ENCODE data around the gene ARMC7. TPM values are rescaled to one million over a fixed set of nuclear protein-coding genes. Genes with fewer than 3 reads are reported as not detected.
"Not testable (repeated sequence)": the region's sequence is repeated elsewhere in the genome, so short reads cannot be mapped to it uniquely, and the experiment has no call there.

Gene ARMC7
- total RNA-seq, 4 donors from 2014 or later = 3.5 to 10.3 (median 6.7) TPM

DNA sequence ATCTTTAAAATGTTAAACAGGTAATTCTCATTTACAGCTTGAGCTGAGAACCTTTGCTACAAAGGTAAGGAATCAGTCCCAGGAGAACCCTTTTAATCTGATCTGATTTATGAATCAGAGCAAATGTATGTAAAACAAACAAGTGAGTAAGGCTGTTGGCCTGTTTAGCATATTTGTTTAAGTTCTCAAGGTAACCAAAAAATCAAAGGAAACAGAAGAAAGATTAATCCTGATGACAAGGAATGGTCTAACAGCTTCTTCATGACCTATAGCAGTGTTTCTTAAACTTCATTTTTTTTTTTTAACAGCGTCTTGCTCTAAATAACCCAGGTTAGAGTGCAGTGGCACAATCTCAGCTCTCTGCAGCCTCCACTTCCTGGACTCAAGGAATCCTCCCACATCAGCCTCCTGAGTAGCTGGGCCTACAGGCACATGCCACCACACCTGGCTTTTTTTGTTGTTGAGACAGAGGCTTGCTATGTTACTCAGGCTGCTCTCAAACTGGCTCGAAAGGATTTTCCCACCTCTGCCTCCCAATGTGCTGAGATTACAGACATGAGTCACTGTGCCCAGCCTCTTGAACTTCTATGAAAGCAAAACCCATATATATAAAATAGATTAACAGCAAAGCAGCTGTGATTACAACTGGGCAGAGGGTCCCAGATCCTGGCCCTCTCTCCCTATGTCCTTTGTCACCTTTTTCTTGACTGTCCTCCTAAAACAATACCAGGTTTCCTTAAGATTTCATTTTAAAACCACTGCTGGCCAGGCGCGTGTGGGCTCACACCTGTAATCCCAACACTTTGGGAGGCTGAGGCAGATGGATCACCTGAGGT is 49.6 kb downstream of the ARMC7 start:
- Histone ChIP-seq H3K9me3 (no peaks in the 10 kb centered on the region), H3K4me1 (peaks cover 3 to 7% (median 6%) of the 10 kb centered on the region in 4 donors), H3K36me3 (peaks cover 0 to 22% (median 6%) of the 10 kb centered on the region in 4 donors), H3K4me3 (no peak overlapping the region), H3K27me3 (no peaks in the 10 kb centered on the region), H3K27ac (replicated peaks in 1 of 4) (no peak overlapping the region)
- intact Hi-C loops (cut with DNase I) = no loop called here
- whole genome bisulfite sequencing = 97% methylated on average over 4 of the region's 4 CpGs
- no peak for DNase-seq (ENCODE audit: extremely low spot score)
- no peak for TF ChIP-seq POLR2AphosphoS5 (IDR thresholded peaks at IDR 0.05)
- TF ChIP-seq, protein P1, sequence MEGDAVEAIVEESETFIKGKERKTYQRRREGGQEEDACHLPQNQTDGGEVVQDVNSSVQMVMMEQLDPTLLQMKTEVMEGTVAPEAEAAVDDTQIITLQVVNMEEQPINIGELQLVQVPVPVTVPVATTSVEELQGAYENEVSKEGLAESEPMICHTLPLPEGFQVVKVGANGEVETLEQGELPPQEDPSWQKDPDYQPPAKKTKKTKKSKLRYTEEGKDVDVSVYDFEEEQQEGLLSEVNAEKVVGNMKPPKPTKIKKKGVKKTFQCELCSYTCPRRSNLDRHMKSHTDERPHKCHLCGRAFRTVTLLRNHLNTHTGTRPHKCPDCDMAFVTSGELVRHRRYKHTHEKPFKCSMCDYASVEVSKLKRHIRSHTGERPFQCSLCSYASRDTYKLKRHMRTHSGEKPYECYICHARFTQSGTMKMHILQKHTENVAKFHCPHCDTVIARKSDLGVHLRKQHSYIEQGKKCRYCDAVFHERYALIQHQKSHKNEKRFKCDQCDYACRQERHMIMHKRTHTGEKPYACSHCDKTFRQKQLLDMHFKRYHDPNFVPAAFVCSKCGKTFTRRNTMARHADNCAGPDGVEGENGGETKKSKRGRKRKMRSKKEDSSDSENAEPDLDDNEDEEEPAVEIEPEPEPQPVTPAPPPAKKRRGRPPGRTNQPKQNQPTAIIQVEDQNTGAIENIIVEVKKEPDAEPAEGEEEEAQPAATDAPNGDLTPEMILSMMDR (IDR thresholded peaks at IDR 0.05) = no peak
- no peak for TF ChIP-seq POLR2A (IDR thresholded peaks at IDR 0.05; ENCODE audit: low read depth)
- TF ChIP-seq EP300 (IDR thresholded peaks at IDR 0.05) = no peak

DNA sequence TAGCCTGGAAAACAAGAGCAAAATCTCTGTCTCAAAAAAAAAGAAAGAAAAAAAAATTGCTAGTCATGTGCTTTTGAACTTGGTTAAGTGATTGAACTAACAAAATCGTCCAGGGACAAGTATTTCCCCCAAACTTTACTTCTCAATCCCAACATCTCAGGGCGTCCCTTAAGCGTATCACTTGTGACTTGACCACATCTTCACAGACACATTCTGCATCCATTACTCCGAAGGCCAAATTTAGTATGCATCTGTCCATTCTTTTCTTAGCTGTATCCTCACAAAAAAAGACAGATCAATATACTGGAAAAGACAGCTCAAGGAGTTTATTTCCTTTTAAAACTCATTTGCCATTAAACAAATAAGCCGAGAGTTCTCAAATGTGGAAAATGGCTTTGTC is 50.4 kb downstream of the ARMC7 start:
- intact Hi-C loops (cut with DNase I) = no loop called here
- WGBS = 92% methylated on average over 5 of the region's 5 CpGs
- Histone ChIP-seq H3K36me3 (peaks cover 4 to 30% (median 14%) of the 10 kb centered on the region in 4 donors), H3K4me3 (no peak overlapping the region), H3K27ac (replicated peaks in 1 of 4) (no peak overlapping the region), H3K9me3 (no peaks in the 10 kb centered on the region), H3K27me3 (no peaks in the 10 kb centered on the region), H3K4me1 (peaks cover 0 to under 1% (median 0%) of the 10 kb centered on the region in 4 donors)
- no peak for TF ChIP-seq POLR2AphosphoS5 (IDR thresholded peaks at IDR 0.05)
- TF ChIP-seq, protein P1 (IDR thresholded peaks at IDR 0.05) = no peak
- DNase-seq (ENCODE audit: extremely low spot score) = no peak

DNA sequence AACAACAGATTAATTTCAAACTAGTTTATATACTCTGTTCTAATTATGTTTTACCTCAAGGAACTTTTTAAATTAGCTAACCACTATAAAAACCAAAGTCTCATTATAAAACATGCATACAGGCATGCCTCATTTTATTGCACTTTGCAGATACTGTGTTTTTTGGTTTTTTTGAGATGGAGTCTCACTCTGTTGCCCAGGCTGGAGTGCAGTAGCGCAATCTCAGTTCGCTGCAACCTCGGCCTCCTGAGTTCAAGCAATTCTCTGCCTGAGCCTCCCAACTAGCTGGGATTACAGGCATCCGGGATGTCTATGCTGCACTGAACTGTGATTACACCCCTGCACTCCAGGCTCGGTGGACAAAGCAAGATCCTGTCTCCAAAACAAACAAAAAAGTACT is 53.3 kb downstream of the ARMC7 start:
- intact Hi-C loops (cut with DNase I) = no loop called here

DNA sequence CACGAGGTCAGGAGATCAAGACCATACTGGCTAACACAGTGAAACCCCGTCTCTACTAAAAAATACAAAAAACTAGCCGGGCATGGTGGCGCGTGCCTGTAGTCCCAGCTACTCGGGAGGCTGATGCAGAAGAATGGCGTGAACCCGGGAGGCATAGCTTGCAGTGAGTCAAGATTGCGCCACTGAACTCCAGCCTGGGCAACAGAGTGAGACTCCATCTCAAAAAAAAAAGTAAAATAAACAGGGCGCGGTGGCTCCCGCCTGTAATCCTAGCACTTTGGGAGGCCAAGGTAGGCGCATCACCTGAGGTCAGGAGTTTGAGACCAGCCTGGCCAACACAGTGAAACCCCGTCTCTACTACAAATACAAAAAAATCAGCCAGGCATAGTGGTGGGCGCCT is 54.8 kb downstream of the ARMC7 start:
- WGBS = 96% methylated on average over 15 of the region's 15 CpGs
- H3K27me3 ChIP-seq; H3K4me1 ChIP-seq; DNase-seq (ENCODE audit: extremely low spot score); H3K4me3 ChIP-seq; H3K9me3 ChIP-seq; H3K27ac ChIP-seq (replicated peaks in 1 of 4); intact Hi-C loops (cut with DNase I): not testable (repeated sequence)
- H3K36me3 ChIP-seq = peaks cover 22 to 69% (median 49%) of the 10 kb centered on the region in 4 donors

More for the DNA sequence above, 53.3 kb downstream of the ARMC7 start:
- H3K9me3 ChIP-seq = no peaks in the 10 kb centered on the region
- TF ChIP-seq POLR2AphosphoS5 (IDR thresholded peaks at IDR 0.05) (no peak), EP300 (IDR thresholded peaks at IDR 0.05) (no peak), POLR2A (IDR thresholded peaks at IDR 0.05; ENCODE audit: low read depth) (no peak)
- TF ChIP-seq, protein P1 (IDR thresholded peaks at IDR 0.05) = no peak
- no peak overlapping the region for H3K27ac ChIP-seq (replicated peaks in 1 of 4)
- no peak for DNase-seq (ENCODE audit: extremely low spot score)
- peaks cover 13 to 56% (median 36%) of the 10 kb centered on the region in 4 donors for H3K36me3 ChIP-seq
- no peaks in the 10 kb centered on the region for H3K4me1 ChIP-seq
- no peaks in the 10 kb centered on the region for H3K27me3 ChIP-seq
- H3K4me3 ChIP-seq = no peak overlapping the region
- 93% methylated on average over 5 of the region's 5 CpGs for WGBS

DNA sequence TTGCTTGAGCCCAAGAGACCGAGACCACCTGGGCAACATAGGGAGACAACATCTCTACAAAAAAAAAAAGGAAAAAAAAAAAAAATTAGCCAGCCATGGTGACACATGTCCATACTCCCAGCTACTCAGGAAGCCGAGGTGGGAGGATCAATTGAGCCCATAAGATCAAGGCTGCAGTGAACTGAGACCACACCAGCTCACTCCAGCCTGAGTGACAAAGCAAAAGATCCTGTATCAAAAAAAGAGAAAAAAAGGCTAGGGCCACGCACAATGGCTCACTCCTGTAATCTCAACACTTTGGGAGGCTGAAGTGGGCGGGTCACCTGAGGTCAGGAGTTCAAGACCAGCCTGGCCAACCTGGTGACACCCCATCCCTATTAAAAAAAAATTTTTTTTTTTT is 59.2 kb downstream of the ARMC7 start:
- no peaks in the 10 kb centered on the region for H3K9me3 ChIP-seq
- peaks cover 0 to 29% (median 20%) of the 10 kb centered on the region in 4 donors for H3K4me1 ChIP-seq
- no peaks in the 10 kb centered on the region for H3K27me3 ChIP-seq
- 93% methylated on average over 4 of the region's 4 CpGs for WGBS
- intact Hi-C loops (cut with DNase I) = no loop called here
- H3K36me3 ChIP-seq = peaks cover 47 to 93% (median 75%) of the 10 kb centered on the region in 4 donors
- no peak overlapping the region for H3K27ac ChIP-seq (replicated peaks in 1 of 4)
- no peak for TF ChIP-seq EP300 (IDR thresholded peaks at IDR 0.05)
- TF ChIP-seq, protein P1 (IDR thresholded peaks at IDR 0.05) = no peak
- no peak for TF ChIP-seq POLR2AphosphoS5 (IDR thresholded peaks at IDR 0.05)
- no peak for TF ChIP-seq POLR2A (IDR thresholded peaks at IDR 0.05; ENCODE audit: low read depth)
- DNase-seq (ENCODE audit: extremely low spot score) = no peak
- no peak overlapping the region for H3K4me3 ChIP-seq

All from esophagus muscularis mucosa (tissue), 4 donors.